ENCODE data around the gene RCOR1.
A peak's percentile ranks its signal among the peaks of the same experiment; 100 is the strongest.
"Not testable (repeated sequence)": the region's sequence is repeated elsewhere in the genome, so short reads cannot be mapped to it uniquely, and the experiment has no call there.

RCOR1 gene

GRCh38 chr14:102616318-102616717 is 23.9 kb downstream of the RCOR1 start:
- ChIA-PET POLR2A (ENCODE audit: low non-redundant PET) (no interaction called here), CTCF (interaction anchor here (0.6 kb wide), 1 partner anchor 97 kb away, joined by 3 read pairs; no protein-coding TSS in a partner anchor)
- no peak for TF ChIP-seq CTCF (conservative IDR thresholded peaks at IDR 0.05; ENCODE audit: low read depth)
- no peak for DNase-seq (ENCODE audit: low spot score)
- no peak overlapping the region for H3K27ac ChIP-seq

GRCh38 chr14:102616799-102617198 is 24.4 kb downstream of the RCOR1 start:
- no peak overlapping the region for H3K27ac ChIP-seq
- DNase-seq (ENCODE audit: low spot score), result no peak
- POLR2A ChIA-PET (ENCODE audit: low non-redundant PET), result no interaction called here
- no peak for TF ChIP-seq CTCF (conservative IDR thresholded peaks at IDR 0.05; ENCODE audit: low read depth)
- CTCF ChIA-PET, result interaction anchor here (0.6 kb wide), 1 partner anchor 96 kb away, joined by 3 read pairs; no protein-coding TSS in a partner anchor

- CTCF ChIA-PET, result interaction anchor here (0.6 kb wide), 1 partner anchor 20 kb away, joined by 3 read pairs; no protein-coding TSS in a partner anchor
- POLR2A ChIA-PET (ENCODE audit: low non-redundant PET); DNase-seq (ENCODE audit: low spot score); H3K27ac ChIP-seq: not testable (repeated sequence)
Observed at GRCh38 chr14:102619012-102619411, 26.6 kb downstream of the RCOR1 start.

- no peak for DNase-seq (ENCODE audit: low spot score)
- peak overlapping the region; percentile 26 for H3K27ac ChIP-seq
- no peak for TF ChIP-seq CTCF (conservative IDR thresholded peaks at IDR 0.05; ENCODE audit: low read depth)
- POLR2A ChIA-PET (ENCODE audit: low non-redundant PET), result no interaction called here
- CTCF ChIA-PET, result no interaction called here
Observed at GRCh38 chr14:102620413-102620812, 28.0 kb downstream of the RCOR1 start.

- no peak for TF ChIP-seq CTCF (conservative IDR thresholded peaks at IDR 0.05; ENCODE audit: low read depth)
- ChIA-PET POLR2A (ENCODE audit: low non-redundant PET) (no interaction called here), CTCF (no interaction called here)
- no peak for DNase-seq (ENCODE audit: low spot score)
- 0 out of 2 replicates have a peak overlapping the region, but pooled peaks have one; percentile 33 for H3K27ac ChIP-seq
Observed at GRCh38 chr14:102622262-102622885, 29.9 kb downstream of the RCOR1 start.

GRCh38 chr14:102624666-102625065 is 32.2 kb downstream of the RCOR1 start:
- TF ChIP-seq CTCF (conservative IDR thresholded peaks at IDR 0.05; ENCODE audit: low read depth), result no peak
- no peak overlapping the region for H3K27ac ChIP-seq
- POLR2A ChIA-PET (ENCODE audit: low non-redundant PET), result no interaction called here
- CTCF ChIA-PET, result interaction anchor here (1.0 kb wide), 1 partner anchor 14 kb away, joined by 4 read pairs; no protein-coding TSS in a partner anchor
- DNase-seq (ENCODE audit: low spot score), result no peak

GRCh38 chr14:102625564-102626296 is 33.3 kb downstream of the RCOR1 start:
- ChIA-PET POLR2A (ENCODE audit: low non-redundant PET) (no interaction called here), CTCF (no interaction called here)
- TF ChIP-seq CTCF (conservative IDR thresholded peaks at IDR 0.05; ENCODE audit: low read depth), result no peak
- no peak for DNase-seq (ENCODE audit: low spot score)
- no peak overlapping the region for H3K27ac ChIP-seq
